Fibroblast of villous mesenchyme (primary cell): ENCODE data around the gene ZNF865. TPM values are rescaled to one million over a fixed set of nuclear protein-coding genes. Genes with fewer than 3 reads are reported as not detected.

Experiments used
- DNase-seq: peaks from one replicate; pipeline ENCODE4 v3.0.0-alpha.2; 2010; ENCODE audit warnings: low read depth
- H3K4me3 ChIP-seq: 2 replicates; pipeline ENCODE4 v1.5.1; 2011; ENCODE audit warnings: low read depth, mild to moderate bottlenecking, low read length
- CTCF ChIP-seq: IDR thresholded peaks from 2 replicates; pipeline ENCODE4 v1.5.1; 2012; ENCODE audit warnings: low read depth, mild to moderate bottlenecking, low read length; ENCODE audit not compliant: insufficient read depth
- total RNA-seq: library from RNA; depleted of rRNA; stranded (reverse); fragments of >200 nt; gene quantifications from 2 replicates; pipeline ENCODE4 v1.2.3, GENCODE V29; 2012

The ZNF865 gene
- total RNA-seq, 1 donor: 1.3 TPM

GRCh38 chr19:55640577-55641425 is 35.4 kb downstream of the ZNF865 start, which contains the start of gene ZNF580:
TSS of gene ZNF580 (plus strand) at chr19:55641002. CDS start at chr19:55642509, 1,507 bp downstream.
- no peak for TF ChIP-seq CTCF
- H3K4me3 ChIP-seq: peak within 1 kb of the TSS; percentile 72
- peak; percentile 87 for DNase-seq

- no peak for TF ChIP-seq CTCF
- peak overlapping the region; percentile 72 for H3K4me3 ChIP-seq
- DNase-seq: peak; percentile 22
Measured at GRCh38 chr19:55641426-55642152, 36.1 kb downstream of the ZNF865 start.

GRCh38 chr19:55642153-55643002 is 36.9 kb downstream of the ZNF865 start:
- TF ChIP-seq CTCF: no peak

GRCh38 chr19:55643003-55643886 is 37.8 kb downstream of the ZNF865 start, which contains the start of gene ZNF581:
TSS of gene ZNF581 (plus strand) at chr19:55643649. CDS start at chr19:55644572, 923 bp downstream.
- peak; percentile 79 for DNase-seq
- TF ChIP-seq CTCF: no peak

More at GRCh38 chr19:55642153-55643002, 36.9 kb downstream of the ZNF865 start:
- DNase-seq: peak; percentile 31
- peak overlapping the region; percentile 72 for H3K4me3 ChIP-seq

GRCh38 chr19:55643887-55644176 is 38.4 kb downstream of the ZNF865 start:
- no peak for TF ChIP-seq CTCF
- H3K4me3 ChIP-seq: peak overlapping the region; percentile 72
- DNase-seq: no peak

More at GRCh38 chr19:55643003-55643886, 37.8 kb downstream of the ZNF865 start, which contains the start of gene ZNF581:
- H3K4me3 ChIP-seq: peak within 1 kb of the TSS; percentile 72
